Heart left ventricle (tissue), 16 donors: ENCODE results near the gene AHCYL1. TPM values are rescaled to one million over a fixed set of nuclear protein-coding genes. Genes with fewer than 3 reads are reported as not detected.
A peak's percentile ranks its signal among the peaks of the same experiment; 100 is the strongest.

Experiments
- ATAC-seq, 4 donors: fragments of 200-7000 bp; cut with Tn5 transposase; one replicate each; pipeline ENCODE4 v1.9.1; 2020 to 2022; ENCODE audit warnings: moderate library complexity in 4 of 4, mild to moderate bottlenecking in 3 of 4, moderate number of reproducible peaks in 1 of 4
- DNase-seq, 5 donors: peaks; one replicate each; pipeline ENCODE4 v3.0.0-alpha.2; 2020
- H3K27ac ChIP-seq, 12 donors: fragments of 200-600 bp; sonication (generic) in 4 of 12; one replicate each; pipeline versions ENCODE4 v1.5.0 to v1.8.0; 2016 to 2022; ENCODE audit warnings: mild to moderate bottlenecking in 2 of 12
- H3K27me3 ChIP-seq, 9 donors: fragments of 200-600 bp; sonication (generic) in 2 of 9; one replicate each; pipeline versions ENCODE4 v1.5.1 to v1.8.0; 2016 to 2022; ENCODE audit warnings: mild to moderate bottlenecking in 3 of 9
- H3K36me3 ChIP-seq, 9 donors: fragments of 200-600 bp; sonication (generic) in 2 of 9; one replicate each; pipeline versions ENCODE4 v1.5.0 to v1.8.0; 2018 to 2022; ENCODE audit warnings: mild to moderate bottlenecking in 2 of 9
- H3K4me1 ChIP-seq, 12 donors: fragments of 200-600 bp; sonication (generic) in 4 of 12; one replicate each; pipeline versions ENCODE4 v1.5.0 to v1.8.0; 2016 to 2022; ENCODE audit warnings: mild to moderate bottlenecking in 3 of 12
- H3K4me3 ChIP-seq, 12 donors: fragments of 200-600 bp; sonication (generic) in 4 of 12; one replicate each; pipeline versions ENCODE4 v1.5.0 to v1.8.0; 2017 to 2022; ENCODE audit warnings: mild to moderate bottlenecking in 9 of 12, moderate library complexity in 4 of 12
- H3K9me3 ChIP-seq, 12 donors: fragments of 200-600 bp; sonication (generic) in 4 of 12; one replicate each; pipeline versions ENCODE4 v1.5.0 to v1.8.0; 2016 to 2022; ENCODE audit warnings: mild to moderate bottlenecking in 1 of 12
- POLR2A ChIP-seq, 2 donors: fragments of 450-650 bp; IDR thresholded peaks; one replicate each; pipeline ENCODE4 v1.6.1; 2017; ENCODE audit warnings: antibody characterized with exemption in 2 of 2, mild to moderate bottlenecking in 2 of 2, moderate library complexity in 2 of 2
- WGBS, 4 donors: extraction: QIAGEN DNeasy Blood & Tissue Kit in 2 of 4; methylation state at CpG; one replicate each; pipeline versions ENCODE4 v1.1.5 to v1.1.7; 2013 to 2018; 5-methylcytosine and 5-hydroxymethylcytosine counted together
- intact Hi-C, 10 donors: fragments of 100-400 bp; cut with DNase I; formaldehyde crosslinking; loops; one replicate each; pipeline versions ENCODE4 v1.11.1 to v1.14.2; 2022
- polyA plus RNA-seq, 2 donors: library from polyadenylated mRNA; stranded (reverse); fragments of 200-250 nt; gene quantifications; one replicate each; pipeline ENCODE4 v1.2.3, GENCODE V29; 2013
- total RNA-seq, 9 donors: library from RNA; depleted of rRNA in 2 of 9; stranded (reverse); fragments of >200 nt in 2 of 9; fragmentation: NEBNext Ultra II Directional in 3 of 9; extraction: Animal tissue kit (Norgen Biotek cat#: 25700) in 3 of 9; gene quantifications; one replicate each; pipeline versions ENCODE4 v1.1.0 to v1.2.4, GENCODE V29; 2016 to 2023
- TF ChIP-seq, protein P1 (sequence below), 12 donors: fragments of 200-600 bp; sonication (generic) in 4 of 12; IDR thresholded peaks; one replicate each; pipeline versions ENCODE4 v1.5.0 to v1.8.0; 2018 to 2022; ENCODE audit warnings: antibody characterized with exemption in 12 of 12, mild to moderate bottlenecking in 5 of 12
- donor health status: ischemic (EF 13 %, LVEDD 7.1; RV severe dilation, severe dysfunction).
- donor health status: healthy with polysubstance abuse.
- donor health status: DM: no; HTN: yes; CAD: no.
- donor health status: DM: no; HTN: no; CAD: no.
- donor health status: ischemic (EF 25% LVEDD 6.9; RV normal size, moderate dysfunction).
- donor health status: ischemic (EF 25% LVEDD 5.7; RV mildly dilated, moderate dysfunction).
- donor health status: healthy.
- donor health status: DM: yes; HTN: yes; CAD: no.
- donor health status: ischemic (EF 35%, LVEDD 5.7; RV mildly dilated, moderate dysfunction).
- donor health status: nonischemic (EF 11% LVEDD 7.7; RV severe dilation, severe dysfunction).
- donor health status: DM: yes; HTN: yes; CAD: no.
- donor health status: PGD.
- donor health status: ischemic (EF 29% LVEDD 5.4; RV normal size, mild dysfunction).
- donor health status: nonischemic (EF 23%, LVEDD 6.1; RV moderate dilation, normal function).

Gene AHCYL1
- total and polyA plus RNA-seq, 11 donors: 23.8 to 56.7 (median 42.1) TPM

DNA sequence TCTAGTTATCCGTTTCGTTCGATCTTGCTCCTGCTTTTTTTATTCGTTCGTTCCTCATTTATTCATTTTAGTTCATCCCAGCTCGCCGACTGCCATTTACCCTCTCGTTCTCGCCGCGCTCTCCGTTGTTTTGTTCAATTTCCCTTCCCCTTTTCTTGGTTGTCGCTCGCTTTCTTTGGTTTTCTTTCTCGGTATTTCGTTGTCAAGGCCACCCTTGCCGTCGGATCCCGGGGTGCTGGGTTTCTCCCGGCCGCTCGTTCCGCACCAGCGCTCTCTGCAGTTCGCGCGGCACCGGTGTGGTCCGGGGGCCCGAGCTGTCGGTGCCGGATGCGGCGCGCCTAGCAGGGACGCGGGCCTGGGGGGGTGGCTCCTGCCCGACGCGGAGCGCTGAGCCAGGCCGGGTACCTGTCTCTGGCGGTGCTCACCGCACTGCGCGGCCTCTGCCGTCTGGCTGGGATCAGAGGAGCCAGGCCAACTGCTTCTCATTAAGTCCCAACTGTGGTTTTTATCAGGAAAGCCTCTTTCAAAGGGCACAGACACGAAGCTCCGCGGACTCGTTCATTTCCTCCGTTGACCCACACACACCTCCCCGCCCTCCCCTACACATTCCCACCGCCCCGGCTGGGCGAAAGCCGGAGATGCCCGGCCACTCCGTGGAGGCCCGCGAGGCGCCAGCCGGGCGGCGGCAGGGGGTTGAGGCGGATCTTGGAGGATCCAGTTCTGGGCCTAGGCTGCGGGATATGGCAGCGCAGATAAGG, 84.3 kb downstream of the AHCYL1 start:
- H3K9me3 ChIP-seq: no peaks in the 10 kb centered on the region
- H3K4me3 ChIP-seq: peak overlapping the region in 5 of 12 donors; percentile 9 to 33 (median 11)
- ATAC-seq (no peak), DNase-seq (no peak)
- H3K27ac ChIP-seq: no peak overlapping the region
- WGBS, 4 donors: 5 to 10% (median 8%) methylated on average over 62 to 68 of the region's 68 CpGs
- peaks cover 43 to 73% (median 58%) of the 10 kb centered on the region in 9 donors for H3K27me3 ChIP-seq
- no peaks in the 10 kb centered on the region for H3K36me3 ChIP-seq
- no peak for TF ChIP-seq POLR2A (IDR thresholded peaks at IDR 0.05)
- TF ChIP-seq, protein P1, sequence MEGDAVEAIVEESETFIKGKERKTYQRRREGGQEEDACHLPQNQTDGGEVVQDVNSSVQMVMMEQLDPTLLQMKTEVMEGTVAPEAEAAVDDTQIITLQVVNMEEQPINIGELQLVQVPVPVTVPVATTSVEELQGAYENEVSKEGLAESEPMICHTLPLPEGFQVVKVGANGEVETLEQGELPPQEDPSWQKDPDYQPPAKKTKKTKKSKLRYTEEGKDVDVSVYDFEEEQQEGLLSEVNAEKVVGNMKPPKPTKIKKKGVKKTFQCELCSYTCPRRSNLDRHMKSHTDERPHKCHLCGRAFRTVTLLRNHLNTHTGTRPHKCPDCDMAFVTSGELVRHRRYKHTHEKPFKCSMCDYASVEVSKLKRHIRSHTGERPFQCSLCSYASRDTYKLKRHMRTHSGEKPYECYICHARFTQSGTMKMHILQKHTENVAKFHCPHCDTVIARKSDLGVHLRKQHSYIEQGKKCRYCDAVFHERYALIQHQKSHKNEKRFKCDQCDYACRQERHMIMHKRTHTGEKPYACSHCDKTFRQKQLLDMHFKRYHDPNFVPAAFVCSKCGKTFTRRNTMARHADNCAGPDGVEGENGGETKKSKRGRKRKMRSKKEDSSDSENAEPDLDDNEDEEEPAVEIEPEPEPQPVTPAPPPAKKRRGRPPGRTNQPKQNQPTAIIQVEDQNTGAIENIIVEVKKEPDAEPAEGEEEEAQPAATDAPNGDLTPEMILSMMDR (IDR thresholded peaks at IDR 0.05): no peak
- intact Hi-C loops: no loop called here
- peaks cover 5 to 34% (median 21%) of the 10 kb centered on the region in 12 donors for H3K4me1 ChIP-seq

DNA sequence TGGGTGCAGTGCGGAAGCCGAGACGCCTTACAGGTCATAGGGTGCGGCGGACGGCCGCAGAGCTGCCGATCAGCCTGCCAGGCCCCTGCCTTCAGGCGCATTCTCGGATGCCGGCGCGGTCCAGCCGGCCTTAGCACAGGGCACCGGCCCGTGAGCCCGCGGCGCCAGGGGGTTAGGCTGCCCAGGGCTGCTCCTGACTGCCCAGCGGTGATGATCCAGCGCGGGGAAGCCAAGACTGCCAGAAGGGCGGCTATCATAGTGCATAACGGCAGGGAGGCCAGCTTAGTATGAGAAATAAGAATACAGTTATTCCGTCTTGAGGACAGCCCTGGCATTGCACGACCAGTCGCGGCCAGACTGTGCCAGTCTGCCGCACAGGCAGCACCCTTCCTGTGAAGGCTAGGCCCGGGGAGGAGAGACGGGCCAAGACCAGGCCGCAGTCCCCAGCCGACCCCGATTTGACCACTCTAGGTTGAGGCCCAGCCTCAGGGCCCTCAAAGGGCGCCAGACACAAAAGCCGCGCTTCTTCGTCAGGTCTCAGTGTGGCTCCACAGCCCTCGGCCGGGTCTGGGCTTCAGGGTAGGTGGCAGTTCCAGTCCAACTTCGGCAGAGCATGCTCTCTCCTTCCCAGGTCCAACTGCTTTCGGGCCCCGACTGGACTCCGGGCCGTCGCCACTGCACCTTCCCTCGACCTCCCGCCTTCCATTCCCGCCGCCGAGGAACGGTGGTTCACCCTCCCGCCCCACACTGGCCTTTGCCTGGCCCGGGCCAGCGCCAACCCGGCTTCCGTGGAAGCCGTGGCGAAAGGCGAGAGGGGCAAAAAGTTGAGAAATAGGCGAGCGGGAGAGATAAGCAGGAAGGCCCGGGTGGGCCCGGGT, 85.1 kb downstream of the AHCYL1 start:
- Histone ChIP-seq H3K4me1 (peaks cover 5 to 37% (median 21%) of the 10 kb centered on the region in 12 donors), H3K36me3 (no peaks in the 10 kb centered on the region), H3K9me3 (no peaks in the 10 kb centered on the region), H3K27ac (no peak overlapping the region), H3K27me3 (peaks cover 43 to 77% (median 61%) of the 10 kb centered on the region in 9 donors), H3K4me3 (peak overlapping the region; percentile 9 to 35 (median 24))
- peak in 2 of 4 donors; percentile 23 to 32 for ATAC-seq
- intact Hi-C loops: no loop called here
- TF ChIP-seq POLR2A (IDR thresholded peaks at IDR 0.05): no peak
- TF ChIP-seq, protein P1 (IDR thresholded peaks at IDR 0.05): no peak
- no peak for DNase-seq
- WGBS, 4 donors: 17 to 29% (median 22%) methylated on average over 30 to 64 of the region's 64 CpGs

DNA sequence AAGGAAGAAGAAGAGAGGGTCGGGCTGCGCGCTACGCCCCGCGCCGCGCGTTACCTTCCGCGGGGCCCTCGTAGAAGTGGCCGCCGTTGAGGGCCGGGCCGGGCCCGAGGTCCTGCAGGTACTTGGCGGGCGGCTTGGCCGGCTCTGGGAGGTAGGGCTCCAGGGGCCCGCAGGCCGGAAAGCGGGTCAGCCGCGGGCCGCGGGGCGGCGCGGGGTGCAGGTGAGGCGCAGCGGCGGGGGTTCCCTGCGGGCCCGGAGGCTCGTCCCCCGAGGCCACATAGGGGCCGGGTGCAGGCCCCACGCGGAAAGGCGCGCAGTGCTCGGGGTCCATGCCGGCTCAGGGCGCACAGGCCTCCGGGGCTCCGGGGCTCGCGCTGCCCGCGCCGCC, 85.7 kb downstream of the AHCYL1 start:
- DNase-seq (no peak), ATAC-seq (no peak)
- Histone ChIP-seq H3K9me3 (no peaks in the 10 kb centered on the region), H3K4me3 (peak overlapping the region; percentile 9 to 35 (median 24)), H3K27ac (no peak overlapping the region), H3K4me1 (peaks cover 5 to 37% (median 21%) of the 10 kb centered on the region in 12 donors), H3K27me3 (peaks cover 43 to 80% (median 61%) of the 10 kb centered on the region in 9 donors), H3K36me3 (no peaks in the 10 kb centered on the region)
- 3 to 7% (median 5%) methylated on average over 16 to 52 of the region's 52 CpGs for WGBS, 4 donors
- intact Hi-C loops: no loop called here
- TF ChIP-seq POLR2A (IDR thresholded peaks at IDR 0.05): no peak
- TF ChIP-seq, protein P1 (IDR thresholded peaks at IDR 0.05): no peak
